ENCODE results near the gene SLC39A11. TPM values are rescaled to one million over a fixed set of nuclear protein-coding genes. Genes with fewer than 3 reads are reported as not detected.

SLC39A11 gene
- total and polyA plus RNA-seq, 2 of the 13 experiments (the other 11 are each of a cell fraction or from before 2014, with no cell fraction given), result 17.2 to 31.5 TPM

GRCh38 chr17:73133911-73134649 lies 41.6 kb upstream of the SLC39A11 start:
- in situ Hi-C loops (cut with HindIII; ENCODE audit: extremely low pct_ligation_motif_present, low pct_unique_long_range_greater_than_20kb) (no loop called here), intact Hi-C loops (cut with micrococcal nuclease; ENCODE audit: unreplicated experiment) (no loop called here)
- Histone ChIP-seq H3K4me3 (replicated peaks in 1 of 3; ENCODE audit: insufficient read depth in 1 of 3, low read depth in 2 of 3, low read length in 3 of 3) (no peak overlapping the region), H3K4me1 (ENCODE audit: insufficient read depth, low read length) (no peaks in the 10 kb centered on the region), H3K9me3 (ENCODE audit: low read length) (no peaks in the 10 kb centered on the region), H3K27me3 (ENCODE audit: control insufficient read depth in 1 of 2, insufficient read depth in 2 of 2, low read length in 2 of 2) (peaks cover 0 to 13% of the 10 kb centered on the region in 2 experiments; a peak in 2 of 5 replicates), H3K4me2 (ENCODE audit: low read depth, low read length) (no peak overlapping the region), H3K36me3 (replicated peaks in 1 of 2; ENCODE audit: control insufficient read depth in 1 of 2, insufficient read depth in 2 of 2, low read length in 2 of 2) (no peaks in the 10 kb centered on the region), H3K27ac (ENCODE audit: extremely low read length, insufficient read depth, low read length) (no peak overlapping the region), H2AFZ (ENCODE audit: low read length) (no peak overlapping the region), H3K9ac (ENCODE audit: insufficient read depth, low read depth, low read length) (no peak overlapping the region), H3K79me2 (ENCODE audit: insufficient read depth, low read length) (no peaks in the 10 kb centered on the region), H4K20me1 (ENCODE audit: insufficient read depth, low read length) (no peaks in the 10 kb centered on the region)
- 41% methylated on average over 4 of the region's 4 CpGs for WGBS (ENCODE audit: low lambda C conversion rate)
- CTCF ChIA-PET (ENCODE audit: low intra/inter-chr PET ratio, low total read pairs), result no interaction called here
- TF ChIP-seq ELF1 (CRISPR knock-in tag; IDR thresholded peaks at IDR 0.05), result 0 out of 2 replicates have a peak, but pooled peaks have one; percentile 28
- no peak for TF ChIP-seq ZNF296 (CRISPR knock-in tag; conservative IDR thresholded peaks at IDR 0.05)
- TF ChIP-seq GABPA (IDR thresholded peaks at IDR 0.05; ENCODE audit: low read depth, low read length), result no peak
- TF ChIP-seq GABPA (CRISPR knock-in tag; IDR thresholded peaks at IDR 0.05; ENCODE audit: low read depth), result peak; percentile 41; the same call in 1 of the 2 replicates
- no TSS peak for BruUV-seq (replicated peaks)
- FAIRE-seq, result no peak
- POLR2A ChIA-PET, result no interaction called here
- no peak for ATAC-seq
- DNase-seq (ENCODE audit: low spot score), result no peak

DNA sequence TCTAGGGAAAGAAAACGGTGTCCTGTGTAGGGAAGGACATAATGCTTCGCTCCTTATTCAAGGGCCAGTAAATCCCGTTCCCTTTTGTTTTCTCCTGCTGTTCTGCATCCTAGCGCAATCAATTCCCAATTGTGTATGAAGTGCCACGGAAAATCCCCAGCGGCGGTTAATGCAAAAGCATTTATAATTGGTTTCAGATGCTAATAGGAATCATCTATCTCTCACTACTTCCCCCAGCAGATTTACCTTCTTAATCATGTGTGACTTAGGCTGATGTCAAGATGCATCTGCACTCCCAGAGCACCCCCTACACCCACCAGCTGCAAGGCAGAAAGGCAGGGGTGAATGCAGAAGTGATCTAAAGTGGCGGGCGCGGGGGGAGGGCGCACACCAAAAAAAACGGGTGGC lies 39.6 kb upstream of the SLC39A11 start:
- no peak overlapping the region for H2AFZ ChIP-seq (ENCODE audit: low read length)
- H4K20me1 ChIP-seq (ENCODE audit: insufficient read depth, low read length), result no peaks in the 10 kb centered on the region
- intact Hi-C loops (cut with micrococcal nuclease; ENCODE audit: unreplicated experiment) (no loop called here), in situ Hi-C loops (cut with HindIII; ENCODE audit: extremely low pct_ligation_motif_present, low pct_unique_long_range_greater_than_20kb) (no loop called here)
- FAIRE-seq (no peak), ATAC-seq (no peak), DNase-seq (ENCODE audit: low spot score) (no peak)
- no peak overlapping the region for H3K4me3 ChIP-seq (replicated peaks in 1 of 3; ENCODE audit: insufficient read depth in 1 of 3, low read depth in 2 of 3, low read length in 3 of 3)
- peaks cover 4% of the 10 kb centered on the region; the same call in 1 of the 2 replicates for H3K4me1 ChIP-seq (ENCODE audit: insufficient read depth, low read length)
- ChIA-PET CTCF (ENCODE audit: low intra/inter-chr PET ratio, low total read pairs) (no interaction called here), POLR2A (no interaction called here)
- peaks cover 0 to 7% of the 10 kb centered on the region in 2 experiments; a peak in 2 of 5 replicates for H3K27me3 ChIP-seq (ENCODE audit: control insufficient read depth in 1 of 2, insufficient read depth in 2 of 2, low read length in 2 of 2)
- H3K9me3 ChIP-seq (ENCODE audit: low read length), result no peaks in the 10 kb centered on the region
- 61% methylated on average over 11 of the region's 12 CpGs for WGBS (ENCODE audit: low lambda C conversion rate)
- BruUV-seq (replicated peaks), result no TSS peak
- TF ChIP-seq PAWR (CRISPR knock-in tag; IDR thresholded peaks at IDR 0.05; ENCODE audit: borderline replicate concordance), result no peak
- no peak for TF ChIP-seq SRSF9 (IDR thresholded peaks at IDR 0.05; ENCODE audit: borderline replicate concordance, insufficient read depth, low read depth, low read length, poor library complexity, severe bottlenecking)
- no peak overlapping the region for H3K9ac ChIP-seq (ENCODE audit: insufficient read depth, low read depth, low read length)
- H3K4me2 ChIP-seq (ENCODE audit: low read depth, low read length), result no peak overlapping the region
- H3K36me3 ChIP-seq (replicated peaks in 1 of 2; ENCODE audit: control insufficient read depth in 1 of 2, insufficient read depth in 2 of 2, low read length in 2 of 2), result no peaks in the 10 kb centered on the region
- H3K27ac ChIP-seq (ENCODE audit: extremely low read length, insufficient read depth, low read length), result no peak overlapping the region
- H3K79me2 ChIP-seq (ENCODE audit: insufficient read depth, low read length), result no peaks in the 10 kb centered on the region

Measured in HepG2 (cell line).